ENCODE results near the gene SLC9A1.
"Not testable (repeated sequence)": the region's sequence is repeated elsewhere in the genome, so short reads cannot be mapped to it uniquely, and the experiment has no call there.

SLC9A1 gene

DNA sequence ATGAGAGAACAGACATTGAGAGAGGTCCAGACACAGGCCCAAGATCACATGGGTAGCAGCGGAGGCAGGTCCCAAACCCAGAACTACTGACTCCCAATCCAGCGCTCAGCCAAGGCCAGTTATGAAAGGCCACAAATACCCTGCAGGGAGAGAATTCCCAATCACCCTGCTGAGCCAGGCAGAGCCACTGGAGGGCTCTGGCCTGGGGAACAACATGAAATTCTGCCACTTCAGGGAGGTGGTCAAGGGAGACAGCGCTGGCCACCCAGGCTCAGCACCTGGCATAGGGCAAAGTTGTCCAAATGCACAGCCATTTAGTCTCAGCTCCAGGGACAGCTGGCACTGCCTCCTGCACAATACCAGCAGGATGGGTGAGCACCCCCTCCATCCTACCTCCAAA is 27.5 kb downstream of the SLC9A1 start:
- H3K36me3 ChIP-seq: peaks cover 21% of the 10 kb centered on the region
- peak overlapping the region; percentile 81 for H3K27ac ChIP-seq
- TF ChIP-seq CTCF (IDR thresholded peaks at IDR 0.05): no peak
- H3K4me1 ChIP-seq (ENCODE audit: control insufficient read depth in 1 of 2, insufficient read depth in 1 of 2, low read depth in 1 of 2, low read length in 1 of 2): peaks cover 42 to 62% of the 10 kb centered on the region in 2 experiments
- H3K4me3 ChIP-seq (ENCODE audit: low read depth in 1 of 2, low read length in 1 of 2): no peak overlapping the region
- H3K27me3 ChIP-seq: no peaks in the 10 kb centered on the region
- no peaks in the 10 kb centered on the region for H3K9me3 ChIP-seq

DNA sequence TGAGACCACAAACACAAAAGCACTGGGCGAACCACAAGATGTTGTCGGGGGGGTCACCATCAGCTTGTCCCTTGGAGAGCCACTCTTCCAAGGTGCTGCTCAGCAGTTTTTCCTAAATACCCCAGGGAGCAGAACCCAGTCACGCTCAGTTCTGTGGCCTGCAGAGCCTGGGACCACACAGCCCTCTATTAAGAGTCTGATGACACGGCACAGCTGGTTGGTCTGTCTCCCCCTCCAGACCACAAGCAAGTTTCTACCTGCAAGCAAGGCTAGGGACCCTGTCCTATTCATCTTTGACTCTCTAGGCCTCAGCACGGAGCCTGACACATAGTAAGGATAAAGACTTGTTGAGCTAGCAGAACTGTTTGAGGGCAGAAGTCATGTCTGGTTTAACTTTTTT is 28.5 kb downstream of the SLC9A1 start:
- peaks cover 21% of the 10 kb centered on the region for H3K36me3 ChIP-seq
- no peaks in the 10 kb centered on the region for H3K27me3 ChIP-seq

DNA sequence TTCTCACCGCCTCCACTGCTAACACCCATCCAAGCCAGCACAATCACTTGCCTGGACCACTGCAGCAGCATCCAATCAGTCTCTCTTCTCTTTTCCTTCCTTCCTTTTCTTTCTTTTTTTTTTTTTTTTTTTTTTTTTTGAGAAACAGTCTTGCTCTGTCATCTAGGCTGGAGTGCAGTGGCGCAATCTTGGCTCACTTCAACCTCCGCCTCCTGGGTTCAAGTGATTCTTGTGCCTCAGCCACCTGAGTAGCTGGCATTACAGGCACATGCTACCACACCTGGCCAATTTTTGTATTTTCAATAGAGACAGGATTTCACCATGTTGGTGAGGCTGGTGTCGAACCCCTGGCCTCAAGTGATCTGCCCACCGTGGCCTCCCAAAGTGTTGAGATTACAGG is 29.8 kb downstream of the SLC9A1 start:
- peak overlapping the region; percentile 81 for H3K27ac ChIP-seq
- peaks cover 21% of the 10 kb centered on the region for H3K36me3 ChIP-seq
- peaks cover 36 to 61% of the 10 kb centered on the region in 2 experiments for H3K4me1 ChIP-seq (ENCODE audit: control insufficient read depth in 1 of 2, insufficient read depth in 1 of 2, low read depth in 1 of 2, low read length in 1 of 2)
- H3K4me3 ChIP-seq (ENCODE audit: low read depth in 1 of 2, low read length in 1 of 2): peak overlapping the region in 1 of 2 experiments; percentile 24
- H3K27me3 ChIP-seq, H3K9me3 ChIP-seq: not testable (repeated sequence)

More for the DNA sequence above, 28.5 kb downstream of the SLC9A1 start:
- Histone ChIP-seq H3K4me3 (ENCODE audit: low read depth in 1 of 2, low read length in 1 of 2) (no peak overlapping the region), H3K4me1 (ENCODE audit: control insufficient read depth in 1 of 2, insufficient read depth in 1 of 2, low read depth in 1 of 2, low read length in 1 of 2) (peaks cover 35 to 61% of the 10 kb centered on the region in 2 experiments), H3K9me3 (no peaks in the 10 kb centered on the region), H3K27ac (peak overlapping the region; percentile 81)
- TF ChIP-seq CTCF (IDR thresholded peaks at IDR 0.05): no peak

- Histone ChIP-seq H3K4me3 (ENCODE audit: low read depth in 1 of 2, low read length in 1 of 2) (no peak overlapping the region), H3K4me1 (ENCODE audit: control insufficient read depth in 1 of 2, insufficient read depth in 1 of 2, low read depth in 1 of 2, low read length in 1 of 2) (peaks cover 43 to 67% of the 10 kb centered on the region in 2 experiments), H3K27me3 (no peaks in the 10 kb centered on the region), H3K36me3 (peaks cover 21% of the 10 kb centered on the region), H3K27ac (peak overlapping the region; percentile 81), H3K9me3 (no peaks in the 10 kb centered on the region)
- no peak for TF ChIP-seq CTCF (IDR thresholded peaks at IDR 0.05)
Observed at GRCh38 chr1:27124405-27124804, 30.5 kb downstream of the SLC9A1 start.

DNA sequence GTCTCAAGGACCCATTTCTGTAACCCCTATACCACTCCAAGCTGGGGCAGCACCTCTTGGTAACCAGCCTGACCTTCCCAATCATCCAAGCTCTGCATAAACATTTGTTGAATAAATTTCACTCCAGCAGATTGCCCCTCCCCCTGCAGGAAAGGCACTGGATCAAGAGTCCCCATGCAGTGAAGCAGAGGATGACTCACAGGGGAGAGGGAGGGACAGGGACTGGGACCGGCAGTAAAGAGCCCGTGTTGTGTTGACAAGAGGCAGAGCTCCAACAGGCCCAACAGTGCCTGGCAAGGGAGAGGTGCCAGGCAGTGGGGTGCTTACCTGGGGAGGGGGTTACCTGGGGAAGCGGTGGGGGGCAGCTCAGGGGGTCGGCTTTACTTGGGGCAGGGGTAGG is 32.3 kb downstream of the SLC9A1 start:
- Histone ChIP-seq H3K27me3 (no peaks in the 10 kb centered on the region), H3K4me1 (ENCODE audit: control insufficient read depth in 1 of 2, insufficient read depth in 1 of 2, low read depth in 1 of 2, low read length in 1 of 2) (peaks cover 61 to 85% of the 10 kb centered on the region in 2 experiments), H3K36me3 (peaks cover 14% of the 10 kb centered on the region), H3K9me3 (no peaks in the 10 kb centered on the region), H3K4me3 (ENCODE audit: low read depth in 1 of 2, low read length in 1 of 2) (no peak overlapping the region), H3K27ac (peak overlapping the region; percentile 91)
- TF ChIP-seq CTCF (IDR thresholded peaks at IDR 0.05): no peak

GRCh38 chr1:27120854-27121253 is 34.1 kb downstream of the SLC9A1 start:
- TF ChIP-seq CTCF (IDR thresholded peaks at IDR 0.05): no peak
- Histone ChIP-seq H3K27me3 (no peaks in the 10 kb centered on the region), H3K9me3 (no peaks in the 10 kb centered on the region), H3K4me1 (ENCODE audit: control insufficient read depth in 1 of 2, insufficient read depth in 1 of 2, low read depth in 1 of 2, low read length in 1 of 2) (peaks cover 75 to 93% of the 10 kb centered on the region in 2 experiments), H3K27ac (peak overlapping the region; percentile 91), H3K4me3 (ENCODE audit: low read depth in 1 of 2, low read length in 1 of 2) (no peak overlapping the region), H3K36me3 (peaks cover under 1% of the 10 kb centered on the region)

Measured in neutrophil (primary cell).